GM23338 (cell line): ENCODE data around the gene CEP89. TPM values are rescaled to one million over a fixed set of nuclear protein-coding genes. Genes with fewer than 3 reads are reported as not detected.
"Not testable (repeated sequence)": the region's sequence is repeated elsewhere in the genome, so short reads cannot be mapped to it uniquely, and the experiment has no call there.

Experiments
- ATAC-seq: fragments of 200-7000 bp; cut with Tn5 transposase; 3 replicates; pipeline ENCODE4 v1.9.1; 2020
- DNase-seq: peaks from one replicate; pipeline ENCODE4 v3.0.0-alpha.2; 2015; ENCODE audit warnings: low spot score
- H2AFZ ChIP-seq: fragments of 200-600 bp; sonication (generic); 2 replicates; pipeline ENCODE4 v1.8.0; 2016; ENCODE audit warnings: antibody characterized with exemption, mild to moderate bottlenecking, moderate library complexity
- H3F3A ChIP-seq: fragments of 200-600 bp; sonication (generic); replicated peaks from 2 replicates; pipeline ENCODE4 v1.8.0; 2017; ENCODE audit warnings: antibody characterized with exemption, mixed run types, low read depth
- H3K27ac ChIP-seq: fragments of 200-600 bp; sonication (generic); 2 replicates; pipeline ENCODE4 v1.6.1; 2016; ENCODE audit warnings: low read depth
- H3K27me3 ChIP-seq: fragments of 200-600 bp; sonication (generic); 2 replicates; pipeline ENCODE4 v1.8.0; 2016; ENCODE audit warnings: mild to moderate bottlenecking, mixed run types, moderate library complexity; ENCODE audit not compliant: insufficient read depth
- H3K36me3 ChIP-seq: fragments of 200-600 bp; sonication (generic); 2 replicates; pipeline ENCODE4 v1.8.0; 2016; ENCODE audit warnings: mild to moderate bottlenecking; ENCODE audit not compliant: insufficient read depth
- H3K4me1 ChIP-seq: fragments of 200-600 bp; sonication (generic); 2 replicates; pipeline ENCODE4 v1.8.0; 2016; ENCODE audit warnings: mild to moderate bottlenecking, moderate library complexity; ENCODE audit not compliant: insufficient read depth
- H3K4me2 ChIP-seq: fragments of 200-600 bp; sonication (generic); 2 replicates; pipeline ENCODE4 v1.7.1; 2017; ENCODE audit warnings: mixed run types
- H3K4me3 ChIP-seq: fragments of 200-600 bp; sonication (generic); 2 replicates; pipeline ENCODE4 v1.6.1; 2016; ENCODE audit warnings: mixed run types
- H3K79me2 ChIP-seq: fragments of 200-600 bp; sonication (generic); replicated peaks from 2 replicates; pipeline ENCODE4 v1.8.0; 2017; ENCODE audit warnings: mild to moderate bottlenecking; ENCODE audit not compliant: insufficient read depth
- H3K9me2 ChIP-seq: fragments of 200-600 bp; sonication (generic); 2 replicates; pipeline ENCODE4 v1.8.0; 2017; ENCODE audit not compliant: insufficient read depth
- H4K20me1 ChIP-seq: fragments of 200-600 bp; sonication (generic); replicated peaks from 2 replicates; pipeline ENCODE4 v1.8.0; 2017; ENCODE audit warnings: mild to moderate bottlenecking; ENCODE audit not compliant: insufficient read depth
- H3K27ac Mint-ChIP-seq: 2 replicates; pipeline ENCODE4 v1.8.0; 2020; ENCODE audit warnings: inconsistent platforms, mild to moderate bottlenecking, moderate library complexity, mixed read lengths
- H3K27me3 Mint-ChIP-seq: 3 replicates; pipeline ENCODE4 v1.8.0; 2022; ENCODE audit warnings: low read depth, mild to moderate bottlenecking, moderate library complexity, mixed read lengths, inconsistent platforms; ENCODE audit not compliant: insufficient read depth, poor library complexity
- H3K36me3 Mint-ChIP-seq: 3 replicates; pipeline ENCODE4 v1.8.0; 2021; ENCODE audit warnings: low read depth, mild to moderate bottlenecking, inconsistent platforms, moderate library complexity, mixed read lengths
- H3K4me1 Mint-ChIP-seq: 3 replicates; pipeline ENCODE4 v1.8.0; 2020; ENCODE audit warnings: mild to moderate bottlenecking, inconsistent platforms, mixed read lengths
- H3K4me3 Mint-ChIP-seq: 3 replicates; pipeline ENCODE4 v1.8.0; 2021; ENCODE audit warnings: moderate library complexity, mild to moderate bottlenecking, inconsistent platforms, mixed read lengths
- H3K9me3 Mint-ChIP-seq: 3 replicates; pipeline ENCODE4 v1.8.0; 2020; ENCODE audit warnings: moderate library complexity, mild to moderate bottlenecking, inconsistent platforms, mixed read lengths
- CREB1 ChIP-seq: fragments of 250-450 bp; sonication (Bioruptor Pico); IDR thresholded peaks from 2 replicates; pipeline ENCODE4 v1.5.0; 2020; ENCODE audit warnings: low read depth, mild to moderate bottlenecking, moderate library complexity
- EZH2 ChIP-seq: fragments of 200-600 bp; sonication (generic); IDR thresholded peaks from one replicate; pipeline ENCODE4 v1.8.0; 2017; ENCODE audit warnings: antibody characterized with exemption, mild to moderate bottlenecking, low read depth; ENCODE audit not compliant: unreplicated experiment
- POLR2AphosphoS5 ChIP-seq: IDR thresholded peaks from 2 replicates; pipeline ENCODE4 v1.6.1; 2016; ENCODE audit warnings: antibody characterized with exemption, low read depth
- STAT1 ChIP-seq: IDR thresholded peaks from one replicate; pipeline ENCODE4 v1.6.1; 2016; ENCODE audit warnings: antibody characterized with exemption; ENCODE audit not compliant: unreplicated experiment
- ZNF331 ChIP-seq: fragments of 250-450 bp; sonication (Bioruptor Pico); IDR thresholded peaks from 2 replicates; pipeline ENCODE4 v1.5.0; 2020; ENCODE audit warnings: low read depth, mild to moderate bottlenecking, moderate library complexity
- polyA plus RNA-seq: library from polyadenylated mRNA; unstranded; fragments of >200 nt; fragmentation: Nextera tagmentation; extraction: Ambion mirVana; gene quantifications from 2 replicates; pipeline ENCODE4 v1.2.1, GENCODE V29; 2016
- total RNA-seq: library from RNA; depleted of rRNA; stranded (reverse); fragments of >200 nt; shearing (Covaris generic); gene quantifications from 2 replicates; pipeline ENCODE4 v1.2.3, GENCODE V29; 2014
- TF ChIP-seq, protein P1 (sequence below), 2 experiments: fragments of 200-600 bp in 1 of 2; sonication (generic) in 1 of 2; conservative IDR thresholded peaks; 2 replicates each; pipeline versions ENCODE4 v1.5.1 to v1.6.1; 2016 to 2017; ENCODE audit warnings: antibody characterized with exemption in 2 of 2, low read depth in 2 of 2, mild to moderate bottlenecking in 2 of 2, moderate library complexity in 1 of 2
- TF ChIP-seq, protein P2 (sequence below): IDR thresholded peaks from one replicate; pipeline ENCODE4 v1.6.1; 2018; ENCODE audit warnings: antibody characterized with exemption; ENCODE audit not compliant: unreplicated experiment

CEP89 gene
- total and polyA plus RNA-seq, 2 experiments from 2014 or later: 13.4 to 17.5 TPM

DNA sequence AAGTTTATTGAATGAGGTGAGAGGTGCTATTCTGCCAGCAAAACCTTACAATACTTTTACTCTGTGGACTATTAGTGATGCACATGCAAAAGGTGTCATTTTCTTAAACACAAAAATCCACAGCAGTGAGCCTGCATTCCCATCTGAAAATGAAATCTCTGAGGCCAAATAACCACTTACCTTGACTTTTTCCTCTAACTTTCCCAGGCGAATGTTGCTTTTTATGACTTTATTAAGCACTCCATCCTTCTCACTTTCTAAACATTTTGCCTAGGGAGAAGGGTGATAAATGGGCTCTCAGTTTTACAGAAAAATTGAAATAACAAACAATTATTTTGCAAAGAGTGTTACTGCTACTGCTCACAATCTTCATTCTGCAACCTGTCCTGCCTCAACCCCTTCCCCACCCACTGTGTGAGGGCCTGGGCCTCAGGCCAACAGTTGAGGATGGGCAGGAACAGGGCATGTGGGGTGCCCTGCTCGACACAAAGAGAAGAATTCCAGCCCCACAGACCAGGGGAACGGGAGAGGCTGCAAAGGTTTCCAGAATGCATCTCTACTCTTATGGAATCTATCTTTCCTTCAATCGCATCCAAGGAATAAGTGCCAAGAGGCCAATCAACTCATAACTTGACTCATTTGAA is 84.1 kb downstream of the CEP89 start:
- no peak for DNase-seq
- Histone ChIP-seq H3K27ac (no peak overlapping the region), H4K20me1 (no peaks in the 10 kb centered on the region), H3K4me2 (no peak overlapping the region), H3K27me3 (no peaks in the 10 kb centered on the region), H3F3A (no peaks in the 10 kb centered on the region), H2AFZ (no peak overlapping the region), H3K4me3 (no peak overlapping the region), H3K9me2 (no peaks in the 10 kb centered on the region), H3K4me1 (no peaks in the 10 kb centered on the region), H3K36me3 (peaks cover 4% of the 10 kb centered on the region; the same call in 1 of the 2 replicates), H3K79me2 (no peaks in the 10 kb centered on the region)
- Mint-ChIP-seq H3K27ac (no peak overlapping the region), H3K36me3 (peaks cover 14% of the 10 kb centered on the region), H3K4me1 (no peaks in the 10 kb centered on the region), H3K9me3 (peaks cover 14% of the 10 kb centered on the region), H3K4me3 (no peak overlapping the region), H3K27me3 (peaks cover 2% of the 10 kb centered on the region)
- no peak for ATAC-seq
- TF ChIP-seq, protein P1, sequence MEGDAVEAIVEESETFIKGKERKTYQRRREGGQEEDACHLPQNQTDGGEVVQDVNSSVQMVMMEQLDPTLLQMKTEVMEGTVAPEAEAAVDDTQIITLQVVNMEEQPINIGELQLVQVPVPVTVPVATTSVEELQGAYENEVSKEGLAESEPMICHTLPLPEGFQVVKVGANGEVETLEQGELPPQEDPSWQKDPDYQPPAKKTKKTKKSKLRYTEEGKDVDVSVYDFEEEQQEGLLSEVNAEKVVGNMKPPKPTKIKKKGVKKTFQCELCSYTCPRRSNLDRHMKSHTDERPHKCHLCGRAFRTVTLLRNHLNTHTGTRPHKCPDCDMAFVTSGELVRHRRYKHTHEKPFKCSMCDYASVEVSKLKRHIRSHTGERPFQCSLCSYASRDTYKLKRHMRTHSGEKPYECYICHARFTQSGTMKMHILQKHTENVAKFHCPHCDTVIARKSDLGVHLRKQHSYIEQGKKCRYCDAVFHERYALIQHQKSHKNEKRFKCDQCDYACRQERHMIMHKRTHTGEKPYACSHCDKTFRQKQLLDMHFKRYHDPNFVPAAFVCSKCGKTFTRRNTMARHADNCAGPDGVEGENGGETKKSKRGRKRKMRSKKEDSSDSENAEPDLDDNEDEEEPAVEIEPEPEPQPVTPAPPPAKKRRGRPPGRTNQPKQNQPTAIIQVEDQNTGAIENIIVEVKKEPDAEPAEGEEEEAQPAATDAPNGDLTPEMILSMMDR (conservative IDR thresholded peaks at IDR 0.05; ENCODE audit: low read depth in 2 of 2): no peak
- TF ChIP-seq STAT1: no peak
- TF ChIP-seq EZH2: no peak
- no peak for TF ChIP-seq ZNF331 (CRISPR knock-in tag)
- no peak for TF ChIP-seq POLR2AphosphoS5
- TF ChIP-seq, protein P2, sequence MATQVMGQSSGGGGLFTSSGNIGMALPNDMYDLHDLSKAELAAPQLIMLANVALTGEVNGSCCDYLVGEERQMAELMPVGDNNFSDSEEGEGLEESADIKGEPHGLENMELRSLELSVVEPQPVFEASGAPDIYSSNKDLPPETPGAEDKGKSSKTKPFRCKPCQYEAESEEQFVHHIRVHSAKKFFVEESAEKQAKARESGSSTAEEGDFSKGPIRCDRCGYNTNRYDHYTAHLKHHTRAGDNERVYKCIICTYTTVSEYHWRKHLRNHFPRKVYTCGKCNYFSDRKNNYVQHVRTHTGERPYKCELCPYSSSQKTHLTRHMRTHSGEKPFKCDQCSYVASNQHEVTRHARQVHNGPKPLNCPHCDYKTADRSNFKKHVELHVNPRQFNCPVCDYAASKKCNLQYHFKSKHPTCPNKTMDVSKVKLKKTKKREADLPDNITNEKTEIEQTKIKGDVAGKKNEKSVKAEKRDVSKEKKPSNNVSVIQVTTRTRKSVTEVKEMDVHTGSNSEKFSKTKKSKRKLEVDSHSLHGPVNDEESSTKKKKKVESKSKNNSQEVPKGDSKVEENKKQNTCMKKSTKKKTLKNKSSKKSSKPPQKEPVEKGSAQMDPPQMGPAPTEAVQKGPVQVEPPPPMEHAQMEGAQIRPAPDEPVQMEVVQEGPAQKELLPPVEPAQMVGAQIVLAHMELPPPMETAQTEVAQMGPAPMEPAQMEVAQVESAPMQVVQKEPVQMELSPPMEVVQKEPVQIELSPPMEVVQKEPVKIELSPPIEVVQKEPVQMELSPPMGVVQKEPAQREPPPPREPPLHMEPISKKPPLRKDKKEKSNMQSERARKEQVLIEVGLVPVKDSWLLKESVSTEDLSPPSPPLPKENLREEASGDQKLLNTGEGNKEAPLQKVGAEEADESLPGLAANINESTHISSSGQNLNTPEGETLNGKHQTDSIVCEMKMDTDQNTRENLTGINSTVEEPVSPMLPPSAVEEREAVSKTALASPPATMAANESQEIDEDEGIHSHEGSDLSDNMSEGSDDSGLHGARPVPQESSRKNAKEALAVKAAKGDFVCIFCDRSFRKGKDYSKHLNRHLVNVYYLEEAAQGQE: no peak
- TF ChIP-seq CREB1: no peak

DNA sequence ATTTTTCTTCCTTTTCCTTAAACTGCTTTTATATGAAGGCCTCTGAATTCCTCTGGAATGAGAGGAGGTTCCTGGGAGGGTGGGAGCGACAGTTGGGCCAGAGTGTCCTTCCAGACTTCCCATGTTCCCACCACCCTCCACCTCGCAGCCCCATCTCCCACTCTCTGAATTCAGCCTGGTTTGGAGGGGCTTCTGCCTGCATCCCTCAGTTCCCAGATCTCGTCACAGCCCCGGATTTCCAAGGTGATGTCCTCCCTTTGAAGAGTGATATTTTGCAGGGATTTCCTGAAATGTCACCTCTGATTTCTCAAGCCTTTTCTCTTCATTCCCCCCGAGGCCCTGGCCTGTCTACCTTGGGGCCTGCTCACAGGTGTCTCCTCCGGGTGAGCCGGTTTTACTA is 85.5 kb downstream of the CEP89 start:
- DNase-seq (no peak), ATAC-seq (no peak)
- Mint-ChIP-seq H3K4me1 (no peaks in the 10 kb centered on the region), H3K27me3 (peaks cover 1% of the 10 kb centered on the region), H3K36me3 (peaks cover 2% of the 10 kb centered on the region; the same call in 2 of the 3 replicates), H3K27ac (no peak overlapping the region), H3K4me3 (no peak overlapping the region), H3K9me3 (peaks cover 2% of the 10 kb centered on the region; the same call in 1 of the 3 replicates)
- no peaks in the 10 kb centered on the region for H3K79me2 ChIP-seq
- H3K4me1 ChIP-seq: no peaks in the 10 kb centered on the region
- no peaks in the 10 kb centered on the region for H3K36me3 ChIP-seq
- H3K4me2 ChIP-seq: no peak overlapping the region
- no peaks in the 10 kb centered on the region for H3K27me3 ChIP-seq
- no peak overlapping the region for H2AFZ ChIP-seq
- no peaks in the 10 kb centered on the region for H3F3A ChIP-seq
- H3K9me2 ChIP-seq: no peaks in the 10 kb centered on the region
- H3K4me3 ChIP-seq: no peak overlapping the region
- no peaks in the 10 kb centered on the region for H4K20me1 ChIP-seq
- TF ChIP-seq EZH2: no peak
- 0 out of 2 replicates have a peak overlapping the region, but pooled peaks have one; percentile 55 for H3K27ac ChIP-seq

DNA sequence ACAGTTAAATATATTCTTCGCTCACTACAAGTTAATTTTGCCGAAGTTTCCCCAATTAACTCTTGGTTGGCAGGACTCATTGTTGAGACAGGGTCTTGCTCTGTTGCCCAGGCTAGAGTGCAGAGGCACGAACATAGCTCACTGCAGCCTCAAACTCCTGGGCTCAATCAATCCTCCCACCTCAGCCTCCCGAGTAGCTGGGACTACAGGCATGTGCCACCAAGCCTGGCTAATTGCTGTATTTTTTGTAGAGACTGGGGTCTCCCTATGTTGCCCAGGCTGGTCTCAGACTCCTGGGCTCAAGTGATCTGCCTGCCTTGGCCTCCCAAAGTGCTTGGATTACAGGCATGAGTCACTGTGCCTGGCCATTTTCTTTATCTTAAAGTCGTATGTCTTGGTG is 86.5 kb downstream of the CEP89 start:
- not testable (repeated sequence) for H3K36me3 ChIP-seq, DNase-seq, H3K27ac ChIP-seq, H3K4me1 ChIP-seq, H3K27me3 ChIP-seq, H3K4me3 Mint-ChIP-seq, H3K27me3 Mint-ChIP-seq, H3K27ac Mint-ChIP-seq, H3K4me2 ChIP-seq, H3F3A ChIP-seq, H4K20me1 ChIP-seq, H3K36me3 Mint-ChIP-seq, H3K9me3 Mint-ChIP-seq, H3K9me2 ChIP-seq, H3K79me2 ChIP-seq, H3K4me1 Mint-ChIP-seq, H2AFZ ChIP-seq, H3K4me3 ChIP-seq, ATAC-seq
